HG03432 (cell line): ENCODE measurements around the gene YWHAH.

Source experiments
- ATAC-seq: cut with Tn5 transposase; IDR thresholded peaks from one replicate; pipeline ENCODE4 v1.9.1; 2021; ENCODE audit warnings: mild to moderate bottlenecking, moderate library complexity; ENCODE audit not compliant: unreplicated experiment

The YWHAH gene

GRCh38 chr22:31947296-31947695 is 3.0 kb downstream of the YWHAH start:
- ATAC-seq = no peak

GRCh38 chr22:31948002-31948401 is 3.7 kb downstream of the YWHAH start:
- no peak for ATAC-seq

GRCh38 chr22:31950226-31950625 is 5.9 kb downstream of the YWHAH start:
- ATAC-seq = no peak

- ATAC-seq = no peak
Observed at GRCh38 chr22:31951194-31952093, 7.1 kb downstream of the YWHAH start.

- no peak for ATAC-seq
Observed at GRCh38 chr22:31952094-31952401, 7.7 kb downstream of the YWHAH start.

- no peak for ATAC-seq
Observed at GRCh38 chr22:31952472-31952871, 8.1 kb downstream of the YWHAH start.

GRCh38 chr22:31953261-31953660 is 8.9 kb downstream of the YWHAH start:
- ATAC-seq = no peak

- no peak for ATAC-seq
Observed at GRCh38 chr22:31954535-31955523, 10.5 kb downstream of the YWHAH start.

- no peak for ATAC-seq
Observed at GRCh38 chr22:31956360-31956759, 12.0 kb downstream of the YWHAH start.

GRCh38 chr22:31957970-31958594 is 13.7 kb downstream of the YWHAH start:
- ATAC-seq = no peak

- ATAC-seq = no peak
Observed at GRCh38 chr22:31958625-31959239, 14.4 kb downstream of the YWHAH start.

GRCh38 chr22:31960767-31961166 is 16.4 kb downstream of the YWHAH start:
- no peak for ATAC-seq

- ATAC-seq = no peak
Observed at GRCh38 chr22:31962387-31963125, 18.2 kb downstream of the YWHAH start.

- no peak for ATAC-seq
Observed at GRCh38 chr22:31968022-31968421, 23.7 kb downstream of the YWHAH start.

GRCh38 chr22:31969789-31970489 is 25.6 kb downstream of the YWHAH start:
- peak; percentile 55 for ATAC-seq

- ATAC-seq = peak; percentile 70
Observed at GRCh38 chr22:31970490-31971444, 26.4 kb downstream of the YWHAH start.

- no peak for ATAC-seq
Observed at GRCh38 chr22:31972180-31972579, 27.8 kb downstream of the YWHAH start.

- ATAC-seq = no peak
Observed at GRCh38 chr22:31973739-31974138, 29.4 kb downstream of the YWHAH start.
